HL-60 (cell line): ENCODE measurements around the gene MSI2.

Source experiments
- DNase-seq, 2 experiments: peaks; one replicate each; pipeline ENCODE4 v3.0.0-alpha.2; 2010 to 2020; ENCODE audit warnings: low read depth in 1 of 2, low spot score in 1 of 2
- H3K27ac ChIP-seq: fragments of 250-450 bp; sonication (Bioruptor Pico); replicated peaks from 2 replicates; pipeline ENCODE4 v1.5.1; 2020; ENCODE audit warnings: mild to moderate bottlenecking, moderate library complexity
- H3K27me3 ChIP-seq: fragments of 250-450 bp; sonication (Bioruptor Pico); 2 replicates; pipeline ENCODE4 v1.5.1; 2021; ENCODE audit warnings: mild to moderate bottlenecking, moderate library complexity; ENCODE audit not compliant: insufficient read depth, poor library complexity, severe bottlenecking
- H3K4me3 ChIP-seq: replicated peaks from 2 replicates; pipeline ENCODE4 v1.5.1; 2011; ENCODE audit warnings: mild to moderate bottlenecking, control low read depth, low read length; ENCODE audit not compliant: insufficient read depth
- GABPA ChIP-seq: IDR thresholded peaks from 2 replicates; pipeline ENCODE4 v1.6.1; 2012; ENCODE audit warnings: low read depth
- POLR2AphosphoS5 ChIP-seq: IDR thresholded peaks from 2 replicates; pipeline ENCODE4 v1.6.1; 2012; ENCODE audit warnings: low read depth
- SPI1 ChIP-seq: IDR thresholded peaks from 2 replicates; pipeline ENCODE4 v1.6.1; 2012; ENCODE audit warnings: low read depth, mild to moderate bottlenecking, borderline replicate concordance
- TF ChIP-seq, protein P1 (sequence below): IDR thresholded peaks from one replicate; pipeline ENCODE4 v1.5.1; 2011; ENCODE audit warnings: low read length, control low read depth, inconsistent platforms; ENCODE audit not compliant: insufficient read depth
- TF ChIP-seq, protein P2 (sequence below): IDR thresholded peaks from 2 replicates; pipeline ENCODE4 v1.6.1; 2012; ENCODE audit warnings: low read depth; ENCODE audit not compliant: insufficient replicate concordance

The MSI2 gene

DNA sequence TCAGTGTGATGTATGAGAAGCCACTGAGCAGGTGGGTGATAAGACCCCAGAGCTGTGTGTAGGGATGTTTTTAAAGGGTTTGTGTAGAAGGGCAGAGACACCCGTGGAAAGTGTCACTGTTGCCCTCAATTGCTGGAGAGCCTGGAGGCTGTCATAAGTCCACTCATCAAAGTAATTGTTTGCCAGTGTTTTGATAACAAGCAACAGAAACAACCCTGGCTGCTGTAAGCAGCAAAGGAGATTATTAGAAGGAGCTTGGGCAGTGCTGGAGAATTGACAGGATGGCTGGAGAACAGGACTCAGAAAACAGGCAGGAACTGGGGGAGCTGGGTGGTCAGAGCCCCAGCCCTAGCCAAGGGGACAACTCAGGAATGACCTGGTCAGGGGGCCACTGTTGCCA, 369.2 kb downstream of the MSI2 start:
- TF ChIP-seq GABPA (no peak), SPI1 (no peak), POLR2AphosphoS5 (no peak)
- TF ChIP-seq, protein P1, sequence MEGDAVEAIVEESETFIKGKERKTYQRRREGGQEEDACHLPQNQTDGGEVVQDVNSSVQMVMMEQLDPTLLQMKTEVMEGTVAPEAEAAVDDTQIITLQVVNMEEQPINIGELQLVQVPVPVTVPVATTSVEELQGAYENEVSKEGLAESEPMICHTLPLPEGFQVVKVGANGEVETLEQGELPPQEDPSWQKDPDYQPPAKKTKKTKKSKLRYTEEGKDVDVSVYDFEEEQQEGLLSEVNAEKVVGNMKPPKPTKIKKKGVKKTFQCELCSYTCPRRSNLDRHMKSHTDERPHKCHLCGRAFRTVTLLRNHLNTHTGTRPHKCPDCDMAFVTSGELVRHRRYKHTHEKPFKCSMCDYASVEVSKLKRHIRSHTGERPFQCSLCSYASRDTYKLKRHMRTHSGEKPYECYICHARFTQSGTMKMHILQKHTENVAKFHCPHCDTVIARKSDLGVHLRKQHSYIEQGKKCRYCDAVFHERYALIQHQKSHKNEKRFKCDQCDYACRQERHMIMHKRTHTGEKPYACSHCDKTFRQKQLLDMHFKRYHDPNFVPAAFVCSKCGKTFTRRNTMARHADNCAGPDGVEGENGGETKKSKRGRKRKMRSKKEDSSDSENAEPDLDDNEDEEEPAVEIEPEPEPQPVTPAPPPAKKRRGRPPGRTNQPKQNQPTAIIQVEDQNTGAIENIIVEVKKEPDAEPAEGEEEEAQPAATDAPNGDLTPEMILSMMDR: no peak
- TF ChIP-seq, protein P2, sequence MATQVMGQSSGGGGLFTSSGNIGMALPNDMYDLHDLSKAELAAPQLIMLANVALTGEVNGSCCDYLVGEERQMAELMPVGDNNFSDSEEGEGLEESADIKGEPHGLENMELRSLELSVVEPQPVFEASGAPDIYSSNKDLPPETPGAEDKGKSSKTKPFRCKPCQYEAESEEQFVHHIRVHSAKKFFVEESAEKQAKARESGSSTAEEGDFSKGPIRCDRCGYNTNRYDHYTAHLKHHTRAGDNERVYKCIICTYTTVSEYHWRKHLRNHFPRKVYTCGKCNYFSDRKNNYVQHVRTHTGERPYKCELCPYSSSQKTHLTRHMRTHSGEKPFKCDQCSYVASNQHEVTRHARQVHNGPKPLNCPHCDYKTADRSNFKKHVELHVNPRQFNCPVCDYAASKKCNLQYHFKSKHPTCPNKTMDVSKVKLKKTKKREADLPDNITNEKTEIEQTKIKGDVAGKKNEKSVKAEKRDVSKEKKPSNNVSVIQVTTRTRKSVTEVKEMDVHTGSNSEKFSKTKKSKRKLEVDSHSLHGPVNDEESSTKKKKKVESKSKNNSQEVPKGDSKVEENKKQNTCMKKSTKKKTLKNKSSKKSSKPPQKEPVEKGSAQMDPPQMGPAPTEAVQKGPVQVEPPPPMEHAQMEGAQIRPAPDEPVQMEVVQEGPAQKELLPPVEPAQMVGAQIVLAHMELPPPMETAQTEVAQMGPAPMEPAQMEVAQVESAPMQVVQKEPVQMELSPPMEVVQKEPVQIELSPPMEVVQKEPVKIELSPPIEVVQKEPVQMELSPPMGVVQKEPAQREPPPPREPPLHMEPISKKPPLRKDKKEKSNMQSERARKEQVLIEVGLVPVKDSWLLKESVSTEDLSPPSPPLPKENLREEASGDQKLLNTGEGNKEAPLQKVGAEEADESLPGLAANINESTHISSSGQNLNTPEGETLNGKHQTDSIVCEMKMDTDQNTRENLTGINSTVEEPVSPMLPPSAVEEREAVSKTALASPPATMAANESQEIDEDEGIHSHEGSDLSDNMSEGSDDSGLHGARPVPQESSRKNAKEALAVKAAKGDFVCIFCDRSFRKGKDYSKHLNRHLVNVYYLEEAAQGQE: no peak
- H3K27ac ChIP-seq: no peak overlapping the region

DNA sequence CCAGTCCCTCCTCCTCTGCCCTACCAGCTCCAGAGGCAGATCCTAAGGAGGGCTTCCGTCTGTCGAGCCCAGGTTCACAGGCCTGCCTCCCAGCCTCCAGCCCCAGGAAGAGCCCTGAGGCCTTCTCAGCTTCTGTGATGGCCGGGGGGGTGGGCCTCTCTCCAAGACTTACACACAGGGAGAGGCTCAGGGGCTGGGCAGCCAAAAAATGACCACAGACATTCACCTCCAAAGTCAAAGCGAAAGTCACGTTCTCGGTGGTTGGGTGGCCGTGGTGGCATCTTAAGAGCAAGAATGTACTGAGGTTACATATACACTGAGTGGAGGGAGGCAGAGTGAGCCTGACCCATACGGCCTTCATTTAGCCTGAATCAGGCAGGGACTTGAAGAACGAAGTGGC, 369.6 kb downstream of the MSI2 start:
- TF ChIP-seq, protein P1: no peak
- no peak for DNase-seq
- no peak overlapping the region for H3K27ac ChIP-seq
- H3K4me3 ChIP-seq: no peak overlapping the region
- no peaks in the 10 kb centered on the region for H3K27me3 ChIP-seq

More for the DNA sequence above, 369.2 kb downstream of the MSI2 start:
- DNase-seq: no peak
- Histone ChIP-seq H3K27me3 (no peaks in the 10 kb centered on the region), H3K4me3 (no peak overlapping the region)

DNA sequence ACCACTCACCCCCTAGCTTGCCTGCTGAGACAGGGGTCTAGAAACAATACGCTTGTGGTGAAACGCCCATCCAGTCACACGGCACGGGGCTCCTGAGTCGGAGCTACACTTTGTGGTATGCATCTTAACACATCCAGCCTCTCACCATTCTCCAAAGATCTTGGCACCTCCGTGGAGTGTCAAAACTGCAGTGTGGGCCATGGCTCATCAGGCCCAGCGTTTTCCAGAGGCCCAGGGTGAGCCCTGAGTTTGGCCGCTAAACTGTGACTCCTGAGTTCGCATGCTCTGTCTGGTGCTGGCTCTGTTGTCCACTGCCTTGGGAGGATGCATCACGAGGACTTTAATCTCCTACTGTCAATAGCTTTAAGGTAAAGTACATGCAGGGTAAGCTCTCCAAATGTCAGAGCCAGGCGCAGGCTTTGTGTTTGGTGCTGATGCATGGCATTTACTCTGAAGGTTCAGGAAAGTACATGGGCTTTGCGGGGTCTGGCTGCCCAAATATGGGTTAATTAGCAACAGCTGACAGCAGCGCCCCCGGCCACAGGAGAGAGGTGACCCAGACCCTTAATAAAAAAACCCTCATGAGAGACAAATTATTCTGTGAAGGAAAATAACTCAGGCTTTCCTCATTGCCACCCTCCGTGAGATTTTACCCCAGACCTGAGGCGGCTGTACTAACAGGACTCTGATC, 370.3 kb downstream of the MSI2 start:
- no peak for DNase-seq
- H3K27ac ChIP-seq: no peak overlapping the region
- no peak overlapping the region for H3K4me3 ChIP-seq
- H3K27me3 ChIP-seq: no peaks in the 10 kb centered on the region
- TF ChIP-seq, protein P1: no peak
- no peak for TF ChIP-seq SPI1

DNA sequence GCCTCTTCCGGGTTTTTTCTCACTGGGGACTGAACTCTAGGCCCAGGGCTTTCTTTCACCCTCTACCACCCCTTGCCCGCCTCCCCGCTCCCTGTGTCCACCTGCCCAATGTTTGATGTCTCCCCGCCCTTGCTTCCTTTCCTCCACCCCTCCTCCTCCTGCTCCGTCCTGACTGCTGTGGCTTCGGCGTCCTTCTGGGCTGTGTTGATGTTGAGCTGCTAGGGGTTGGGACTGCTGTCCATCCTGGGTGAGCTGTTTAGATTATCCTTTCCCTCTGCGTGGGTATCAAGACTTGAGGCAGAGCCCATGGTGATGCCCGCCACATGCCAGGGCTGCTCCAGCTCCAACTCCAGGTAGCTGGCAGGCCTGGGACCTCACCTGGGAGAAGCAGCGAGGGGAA, 371.3 kb downstream of the MSI2 start:
- Histone ChIP-seq H3K27me3 (no peaks in the 10 kb centered on the region), H3K4me3 (no peak overlapping the region), H3K27ac (no peak overlapping the region)
- DNase-seq: no peak
- TF ChIP-seq, protein P1: no peak
- no peak for TF ChIP-seq GABPA
- TF ChIP-seq POLR2AphosphoS5: no peak
- no peak for TF ChIP-seq SPI1
- TF ChIP-seq, protein P2: no peak
